NT2/D1 (cell line): ENCODE results near the gene AHI1.

Experiments used
- DNase-seq: peaks from one replicate; pipeline ENCODE4 v3.0.0-alpha.2; 2011; ENCODE audit warnings: low read depth, low spot score
- H3K27me3 ChIP-seq: 2 replicates; pipeline ENCODE4 v1.6.0; 2011; ENCODE audit warnings: mild to moderate bottlenecking; ENCODE audit not compliant: insufficient read length, insufficient read depth
- H3K36me3 ChIP-seq: 2 replicates; pipeline ENCODE4 v1.6.1; 2011; ENCODE audit warnings: mild to moderate bottlenecking, low read length, mixed read lengths; ENCODE audit not compliant: insufficient read depth, insufficient read length
- H3K4me1 ChIP-seq: 2 replicates; pipeline ENCODE4 v1.5.1; 2011; ENCODE audit not compliant: insufficient read depth, insufficient read length
- H3K4me3 ChIP-seq: 2 replicates; pipeline ENCODE4 v1.5.1; 2011; ENCODE audit warnings: low read depth; ENCODE audit not compliant: insufficient read length
- H3K9ac ChIP-seq: 2 replicates; pipeline ENCODE4 v1.6.0; 2011; ENCODE audit warnings: low read depth; ENCODE audit not compliant: insufficient read length
- H3K9me3 ChIP-seq: 2 replicates; pipeline ENCODE4 v1.5.1; 2011; ENCODE audit warnings: mild to moderate bottlenecking, low read length; ENCODE audit not compliant: insufficient read depth
- SUZ12 ChIP-seq: IDR thresholded peaks from 2 replicates; pipeline ENCODE4 v1.6.1; 2011; ENCODE audit not compliant: insufficient read length, insufficient read depth; ENCODE audit errors: extremely low read depth
- YY1 ChIP-seq: IDR thresholded peaks from 2 replicates; pipeline ENCODE4 v1.6.1; 2011; ENCODE audit not compliant: insufficient read length, insufficient read depth
- ZNF274 ChIP-seq: IDR thresholded peaks from 2 replicates; pipeline ENCODE4 v1.6.1; 2011; ENCODE audit warnings: mild to moderate bottlenecking, low read depth, low read length

The AHI1 gene

DNA sequence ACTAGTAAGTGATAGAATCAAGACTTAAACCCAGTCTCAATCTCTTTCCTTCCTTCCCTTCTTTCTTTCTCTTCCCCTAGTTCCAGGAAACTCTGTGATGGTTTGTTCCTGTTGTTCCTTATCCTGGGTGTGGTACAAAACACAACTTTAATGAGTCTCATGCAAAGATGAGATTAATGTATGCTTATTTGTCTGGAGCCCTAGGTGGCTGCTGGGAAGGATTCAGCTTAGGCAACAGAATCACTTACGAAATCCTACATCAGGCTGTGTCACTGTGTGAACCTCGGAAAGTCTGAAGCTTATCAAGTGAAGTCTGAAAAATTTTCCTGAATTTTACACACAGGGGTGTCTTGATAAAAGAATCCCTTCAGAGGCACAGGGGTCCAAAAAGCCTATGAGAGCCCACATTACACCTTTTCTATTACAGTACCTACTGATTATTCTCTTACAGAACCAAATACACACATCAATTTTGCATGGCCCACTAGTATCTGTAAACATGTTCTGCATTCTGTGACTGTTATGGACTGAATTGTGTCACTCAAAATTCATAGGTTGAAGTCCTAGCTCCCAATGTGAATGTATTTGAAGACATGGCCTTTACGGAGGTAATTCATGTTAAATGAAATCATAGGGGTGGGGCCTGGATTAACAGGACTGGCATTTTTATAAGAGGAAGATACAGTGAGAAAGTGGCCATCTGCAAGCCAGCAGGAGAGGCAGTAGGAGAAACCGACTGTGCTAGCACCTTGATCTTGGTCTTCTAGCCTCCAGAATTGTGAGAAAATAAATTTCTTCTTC, 171.7 kb downstream of the AHI1 start:
- no peak for DNase-seq
- no peaks in the 10 kb centered on the region for H3K4me1 ChIP-seq

DNA sequence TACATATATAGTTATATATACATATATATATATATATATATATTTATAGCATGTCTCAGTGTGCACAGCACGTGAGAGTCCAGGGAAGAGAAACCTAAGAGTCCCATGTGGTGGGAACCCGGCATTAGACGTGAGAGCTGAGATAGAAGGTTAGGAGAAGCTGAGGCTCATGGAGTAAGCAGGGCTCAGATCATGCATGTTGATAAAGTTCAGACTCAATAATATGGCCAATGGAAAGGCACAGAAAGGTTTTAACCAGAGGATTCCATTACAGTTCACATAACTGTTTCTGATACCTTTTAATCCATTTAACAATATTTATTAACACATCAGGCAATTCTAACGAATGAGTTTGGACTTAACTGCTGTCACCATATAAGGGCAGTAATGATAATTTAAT, 173.0 kb downstream of the AHI1 start:
- no peak overlapping the region for H3K4me3 ChIP-seq
- H3K9ac ChIP-seq, result no peak overlapping the region
- no peaks in the 10 kb centered on the region for H3K27me3 ChIP-seq
- DNase-seq, result no peak
- no peaks in the 10 kb centered on the region for H3K4me1 ChIP-seq
- TF ChIP-seq YY1 (no peak), SUZ12 (no peak), ZNF274 (no peak)
- no peaks in the 10 kb centered on the region for H3K9me3 ChIP-seq
- H3K36me3 ChIP-seq, result no peaks in the 10 kb centered on the region

More for the DNA sequence above, 171.7 kb downstream of the AHI1 start:
- no peak overlapping the region for H3K9ac ChIP-seq
- H3K4me3 ChIP-seq, result no peak overlapping the region
- no peak for TF ChIP-seq ZNF274
- no peak for TF ChIP-seq YY1
- TF ChIP-seq SUZ12, result no peak
- no peaks in the 10 kb centered on the region for H3K36me3 ChIP-seq
- H3K27me3 ChIP-seq, result no peaks in the 10 kb centered on the region
- H3K9me3 ChIP-seq, result no peaks in the 10 kb centered on the region

DNA sequence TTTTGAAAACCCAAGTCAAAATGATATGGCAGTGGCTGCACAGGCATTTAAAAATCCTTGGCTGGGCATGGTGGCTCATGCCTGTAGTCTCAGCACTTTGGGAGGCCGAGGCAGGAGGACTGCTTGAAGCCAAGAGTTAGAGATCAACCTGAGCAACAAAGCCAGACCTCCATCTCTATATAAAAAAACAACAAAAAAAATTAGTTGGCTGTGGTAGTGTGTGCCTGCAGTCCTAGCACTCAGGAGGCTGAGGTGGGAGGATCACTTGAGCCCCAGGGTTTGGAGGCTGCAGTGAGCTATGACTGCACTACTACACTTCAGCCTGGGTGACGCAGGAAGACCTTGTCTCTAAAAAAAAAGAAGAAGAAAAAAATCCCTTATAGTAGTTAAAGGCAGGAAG, 173.6 kb downstream of the AHI1 start:
- DNase-seq, result no peak
- no peaks in the 10 kb centered on the region for H3K36me3 ChIP-seq
- H3K4me1 ChIP-seq, result no peaks in the 10 kb centered on the region
- no peak overlapping the region for H3K4me3 ChIP-seq
- no peak overlapping the region for H3K9ac ChIP-seq
- H3K9me3 ChIP-seq, result no peaks in the 10 kb centered on the region
- H3K27me3 ChIP-seq, result no peaks in the 10 kb centered on the region
- no peak for TF ChIP-seq ZNF274
- no peak for TF ChIP-seq YY1

DNA sequence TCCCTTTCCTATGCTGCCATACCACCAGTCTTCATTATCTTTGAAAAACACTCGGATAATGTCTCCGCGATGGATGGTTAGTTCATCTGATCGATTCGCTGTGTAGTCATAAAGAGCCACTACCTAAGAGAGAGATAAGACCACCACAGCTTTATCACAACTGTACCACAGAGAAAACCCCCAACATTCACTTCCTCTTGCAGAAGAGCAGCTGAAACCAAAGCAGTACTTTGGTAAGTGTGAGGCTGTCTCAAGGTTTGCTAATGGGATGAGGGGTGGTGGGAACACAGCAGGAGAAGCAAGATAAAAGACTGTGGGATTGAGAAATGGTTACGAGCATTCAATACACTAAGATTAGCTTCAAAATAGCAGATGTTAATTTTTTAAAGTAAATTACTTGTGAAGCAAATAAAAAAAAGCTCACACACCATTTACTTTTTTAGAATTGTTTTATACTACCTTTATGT, 174.3 kb downstream of the AHI1 start:
- no peaks in the 10 kb centered on the region for H3K9me3 ChIP-seq
- H3K4me1 ChIP-seq, result no peaks in the 10 kb centered on the region
- H3K27me3 ChIP-seq, result no peaks in the 10 kb centered on the region
- no peaks in the 10 kb centered on the region for H3K36me3 ChIP-seq
- TF ChIP-seq SUZ12, result no peak
- TF ChIP-seq YY1, result no peak
- no peak for TF ChIP-seq ZNF274
- H3K9ac ChIP-seq, result no peak overlapping the region
- H3K4me3 ChIP-seq, result no peak overlapping the region
- DNase-seq, result no peak

DNA sequence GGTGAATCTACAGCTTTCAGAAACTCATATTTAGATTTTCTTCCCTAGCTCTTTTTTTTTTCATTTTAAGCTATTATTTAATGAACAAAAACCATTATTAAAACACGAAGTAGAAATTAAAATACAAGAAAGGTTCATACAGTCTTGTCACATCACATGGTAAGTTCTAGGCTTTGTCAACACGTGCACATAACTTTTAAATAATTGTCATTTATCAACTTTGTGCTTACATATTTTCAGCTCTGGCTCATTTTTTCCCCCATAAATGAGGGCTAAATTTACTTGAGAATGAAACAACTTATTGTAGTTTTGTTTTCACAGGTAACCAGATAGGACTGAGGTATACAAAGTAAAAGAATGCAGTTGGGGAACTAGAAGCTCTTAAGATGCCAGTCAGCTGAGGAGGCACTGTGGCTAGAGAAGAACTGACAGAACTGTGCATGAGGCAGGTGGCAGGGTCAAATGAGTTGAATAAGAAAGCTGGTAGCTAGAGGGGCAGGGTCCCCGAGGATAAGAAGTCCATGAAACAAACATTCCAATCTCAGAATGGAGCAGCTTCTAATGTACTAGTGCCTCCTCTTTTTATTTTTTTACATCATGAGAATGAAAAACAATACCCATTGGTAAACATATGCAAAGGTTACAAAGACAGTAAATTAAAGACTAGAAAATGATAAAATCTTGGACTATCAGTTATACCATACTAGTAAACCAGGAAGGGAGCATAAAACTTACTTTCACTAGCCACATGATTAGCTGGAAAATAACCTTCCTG, 174.9 kb downstream of the AHI1 start:
- Histone ChIP-seq H3K36me3 (no peaks in the 10 kb centered on the region), H3K4me3 (no peak overlapping the region)
- no peak for DNase-seq

DNA sequence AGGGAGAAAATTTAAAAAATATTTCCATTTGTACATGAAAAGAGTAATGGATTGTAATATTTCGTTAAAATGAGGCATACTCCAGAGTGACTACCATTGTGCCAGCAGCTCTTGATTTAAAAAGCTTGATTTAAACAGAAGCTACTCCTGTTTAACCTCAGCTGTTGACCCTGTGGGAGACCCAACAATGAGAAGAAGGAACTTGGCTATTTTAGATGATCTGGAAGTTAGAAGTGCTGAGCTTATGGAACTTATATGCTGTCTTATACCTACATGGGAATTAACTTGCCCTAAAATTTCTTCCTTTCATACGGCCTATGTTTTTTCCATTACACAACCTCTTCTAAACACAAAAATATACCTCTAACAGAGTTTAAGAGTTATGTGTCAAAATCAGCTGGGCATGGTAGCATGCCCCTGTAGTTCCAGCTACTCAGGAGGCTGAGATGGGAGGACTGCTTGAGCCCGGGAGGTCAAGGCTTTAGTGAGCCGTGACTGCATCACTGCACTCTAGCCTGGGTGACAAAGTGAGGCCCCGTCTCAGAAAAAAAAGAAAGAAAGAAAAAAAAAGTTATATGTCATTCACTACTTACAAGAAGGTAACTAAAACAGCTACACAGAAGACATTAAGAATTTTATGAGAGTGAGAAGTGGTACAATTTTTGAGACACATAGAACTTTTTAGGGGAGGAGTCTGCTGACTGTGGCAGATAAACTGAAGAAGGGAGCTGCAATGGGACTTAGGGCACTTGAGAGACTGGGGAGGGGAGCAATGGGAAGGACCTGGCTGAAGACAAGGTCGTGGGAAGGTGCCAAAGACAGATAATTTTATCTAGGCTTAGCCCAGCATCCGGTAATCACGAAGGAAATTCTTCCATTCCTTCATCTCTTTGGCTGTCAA, 176.6 kb downstream of the AHI1 start:
- no peak overlapping the region for H3K9ac ChIP-seq
- DNase-seq, result no peak
- no peaks in the 10 kb centered on the region for H3K27me3 ChIP-seq
- no peaks in the 10 kb centered on the region for H3K9me3 ChIP-seq
- no peak overlapping the region for H3K4me3 ChIP-seq
- TF ChIP-seq SUZ12 (no peak), YY1 (no peak), ZNF274 (no peak)
- H3K4me1 ChIP-seq, result no peaks in the 10 kb centered on the region
- no peaks in the 10 kb centered on the region for H3K36me3 ChIP-seq

More for the DNA sequence above, 174.9 kb downstream of the AHI1 start:
- Histone ChIP-seq H3K9me3 (no peaks in the 10 kb centered on the region), H3K9ac (no peak overlapping the region), H3K4me1 (no peaks in the 10 kb centered on the region), H3K27me3 (no peaks in the 10 kb centered on the region)
- no peak for TF ChIP-seq SUZ12

DNA sequence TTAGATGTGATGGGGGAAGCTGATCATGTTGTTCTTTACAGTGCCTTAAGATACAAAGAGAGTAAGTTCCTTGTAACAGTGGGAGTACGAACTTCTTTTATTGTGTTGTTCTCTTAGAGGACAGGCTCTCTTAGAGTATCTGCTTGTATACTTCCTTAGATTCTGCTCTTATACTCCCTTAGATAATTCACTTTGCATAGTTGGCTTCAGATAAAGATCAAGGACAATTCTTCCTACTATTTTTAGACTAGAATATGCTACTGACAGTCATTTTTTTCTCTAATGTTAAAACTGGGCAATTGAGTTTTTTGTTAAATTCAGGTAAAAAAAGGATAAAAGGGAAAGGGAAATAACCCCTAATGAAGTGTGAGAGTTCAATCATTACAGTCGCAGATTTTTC, 177.7 kb downstream of the AHI1 start:
- Histone ChIP-seq H3K4me3 (no peak overlapping the region), H3K27me3 (no peaks in the 10 kb centered on the region), H3K9me3 (no peaks in the 10 kb centered on the region), H3K36me3 (no peaks in the 10 kb centered on the region), H3K9ac (no peak overlapping the region), H3K4me1 (no peaks in the 10 kb centered on the region)
- no peak for DNase-seq
- no peak for TF ChIP-seq ZNF274
- no peak for TF ChIP-seq YY1
- TF ChIP-seq SUZ12, result no peak
